HG03354 (cell line): ENCODE results near the gene MRPL4.

Source experiments
- ATAC-seq: cut with Tn5 transposase; IDR thresholded peaks from one replicate; pipeline ENCODE4 v1.9.1; 2021; ENCODE audit warnings: mild to moderate bottlenecking; ENCODE audit not compliant: unreplicated experiment, poor library complexity, severe bottlenecking

Gene MRPL4

GRCh38 chr19:10299545-10300458 is 47.8 kb downstream of the MRPL4 start:
- ATAC-seq: no peak

- ATAC-seq: no peak
Measured at GRCh38 chr19:10305139-10305806, 53.3 kb downstream of the MRPL4 start.

- ATAC-seq: no peak
Measured at GRCh38 chr19:10306327-10306726, 54.3 kb downstream of the MRPL4 start.

DNA sequence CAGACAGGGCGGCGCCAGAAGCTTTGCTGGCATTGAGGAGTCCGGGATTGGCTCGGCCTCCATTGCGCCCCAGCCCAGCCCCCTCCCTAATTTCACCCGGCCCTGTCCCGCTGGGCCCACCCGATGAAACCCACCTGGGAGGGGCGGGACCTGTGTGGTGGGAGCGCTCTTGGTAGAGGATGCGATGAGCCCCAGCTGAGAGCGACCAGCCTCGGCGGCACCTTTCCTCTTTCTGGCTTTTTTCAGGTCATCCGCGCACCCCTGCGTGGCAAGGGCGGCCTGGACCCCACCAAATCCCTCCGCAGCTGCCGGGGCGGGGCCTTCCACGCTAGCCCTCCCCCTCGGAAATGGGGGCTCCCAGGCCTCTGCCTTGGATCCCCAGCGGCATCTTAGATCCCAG is 57.4 kb downstream of the MRPL4 start, which contains the start of gene ZGLP1:
Gene ZGLP1, minus strand, starts transcription at position 393 of the 400 bp plus-strand sequence.
- no peak for ATAC-seq
